HUES64 (cell line): ENCODE data around the gene ETV3.

Experiments used
- H3K27ac ChIP-seq: 2 replicates; pipeline ENCODE4 v1.7.0; 2013; ENCODE audit warnings: low read depth, low read length, inconsistent platforms
- H3K27me3 ChIP-seq: 2 replicates; pipeline ENCODE4 v1.6.1; 2013; ENCODE audit warnings: mild to moderate bottlenecking, low read length; ENCODE audit not compliant: insufficient read depth
- H3K36me3 ChIP-seq: 2 replicates; pipeline ENCODE4 v1.6.1; 2013; ENCODE audit warnings: mild to moderate bottlenecking, low read length; ENCODE audit not compliant: insufficient read depth
- H3K4me1 ChIP-seq: 2 replicates; pipeline ENCODE4 v1.6.1; 2013; ENCODE audit warnings: mild to moderate bottlenecking, low read length, moderate library complexity; ENCODE audit not compliant: insufficient read depth
- H3K4me3 ChIP-seq: 2 replicates; pipeline ENCODE4 v1.5.1; 2013; ENCODE audit warnings: mild to moderate bottlenecking, low read length, moderate library complexity
- H3K9ac ChIP-seq: 2 replicates; pipeline ENCODE4 v1.6.1; 2013; ENCODE audit warnings: mild to moderate bottlenecking, low read depth, low read length
- H3K9me3 ChIP-seq: 2 replicates; pipeline ENCODE4 v1.6.1; 2013; ENCODE audit warnings: low read depth, low read length; ENCODE audit not compliant: insufficient read depth
- WGBS: fragments of 150-250, 120-280 bp; methylation state at CpG from one replicate; pipeline ENCODE4 v1.1.7; 2013; ENCODE audit warnings: missing lambda C conversion rate; 5-methylcytosine and 5-hydroxymethylcytosine counted together

ETV3 gene

GRCh38 chr1:157087030-157087429 lies 51.2 kb downstream of the ETV3 start:
- no peaks in the 10 kb centered on the region for H3K27me3 ChIP-seq
- H3K36me3 ChIP-seq: no peaks in the 10 kb centered on the region
- no peaks in the 10 kb centered on the region for H3K9me3 ChIP-seq
- H3K9ac ChIP-seq: no peak overlapping the region
- WGBS: 91% methylated on average over 5 of the region's 5 CpGs
- no peak overlapping the region for H3K27ac ChIP-seq
- H3K4me1 ChIP-seq: peaks cover 6% of the 10 kb centered on the region; the same call in 1 of the 2 replicates
- H3K4me3 ChIP-seq: no peak overlapping the region

DNA sequence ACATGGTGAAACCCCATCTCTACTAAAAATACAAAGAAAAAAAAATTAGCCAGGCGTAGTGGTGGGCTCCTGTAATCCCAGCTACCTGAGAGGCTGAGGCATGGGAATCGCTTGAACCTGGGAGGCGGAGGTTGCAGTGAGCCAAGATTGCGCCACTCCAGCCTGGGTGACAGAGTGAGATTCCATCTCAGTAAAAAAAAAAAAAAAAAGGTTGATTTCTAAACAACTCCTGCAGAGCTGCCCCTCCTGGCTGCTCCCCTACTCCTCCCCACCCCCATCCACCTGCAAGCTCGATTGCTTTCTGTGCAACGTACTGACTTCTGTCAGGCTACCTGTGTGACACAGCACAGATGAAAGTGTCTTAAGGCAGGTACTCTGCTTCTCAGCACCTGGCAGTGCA lies 51.9 kb downstream of the ETV3 start:
- no peak overlapping the region for H3K27ac ChIP-seq
- no peaks in the 10 kb centered on the region for H3K36me3 ChIP-seq
- H3K4me3 ChIP-seq: no peak overlapping the region

DNA sequence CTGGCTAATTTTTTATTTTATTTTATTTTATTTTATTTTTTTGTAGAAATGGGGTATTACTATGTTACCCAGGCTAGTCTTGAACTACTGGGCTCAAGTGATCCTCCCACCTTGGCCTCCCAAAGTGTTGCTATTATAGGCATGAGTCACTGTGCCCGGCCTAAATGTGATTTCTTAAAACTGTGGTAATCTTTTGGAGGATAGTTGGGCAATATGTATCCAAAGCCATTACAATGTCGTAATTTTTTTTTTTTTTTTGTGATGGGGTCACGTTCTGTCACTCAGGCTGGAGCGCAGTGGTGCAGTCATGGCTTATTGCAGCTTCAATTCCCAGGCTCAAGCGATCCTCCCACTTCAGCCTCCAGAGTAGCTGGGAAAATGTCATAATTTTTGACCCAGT lies 52.8 kb downstream of the ETV3 start:
- peaks cover 10% of the 10 kb centered on the region for H3K4me1 ChIP-seq
- no peak overlapping the region for H3K9ac ChIP-seq
- H3K36me3 ChIP-seq: no peaks in the 10 kb centered on the region
- WGBS: 91% methylated on average over 5 of the region's 5 CpGs
- no peak overlapping the region for H3K4me3 ChIP-seq
- no peak overlapping the region for H3K27ac ChIP-seq
- no peaks in the 10 kb centered on the region for H3K27me3 ChIP-seq
- H3K9me3 ChIP-seq: no peaks in the 10 kb centered on the region

More for the DNA sequence above, 51.9 kb downstream of the ETV3 start:
- Histone ChIP-seq H3K9ac (no peak overlapping the region), H3K9me3 (no peaks in the 10 kb centered on the region), H3K4me1 (peaks cover 13% of the 10 kb centered on the region), H3K27me3 (no peaks in the 10 kb centered on the region)
- 70% methylated on average over 6 of the region's 6 CpGs for WGBS

DNA sequence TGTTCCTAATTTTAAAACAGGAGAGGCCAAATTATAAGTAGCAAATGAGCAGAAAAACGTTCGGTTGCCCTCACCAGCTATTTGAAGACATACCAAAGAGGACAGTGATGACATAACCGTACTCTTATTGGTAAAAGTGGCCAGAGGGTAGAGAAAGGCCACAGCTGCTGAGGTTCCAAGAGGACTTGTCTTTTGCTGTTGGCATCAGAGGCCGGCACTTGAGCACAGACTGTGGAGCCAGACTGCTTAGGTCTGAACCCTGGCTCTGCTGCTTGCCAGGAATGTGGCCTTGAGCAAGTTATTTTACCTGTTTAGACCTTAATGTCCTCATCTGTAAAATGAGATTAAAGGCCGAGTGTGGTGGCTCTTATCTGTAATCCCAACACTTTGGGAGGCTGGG lies 53.5 kb downstream of the ETV3 start:
- H3K36me3 ChIP-seq: no peaks in the 10 kb centered on the region
- no peaks in the 10 kb centered on the region for H3K27me3 ChIP-seq
- no peaks in the 10 kb centered on the region for H3K9me3 ChIP-seq
- peaks cover 8% of the 10 kb centered on the region for H3K4me1 ChIP-seq
- H3K4me3 ChIP-seq: no peak overlapping the region
- no peak overlapping the region for H3K27ac ChIP-seq
- no peak overlapping the region for H3K9ac ChIP-seq
- 92% methylated on average over 5 of the region's 5 CpGs for WGBS

- Histone ChIP-seq H3K4me3 (no peak overlapping the region), H3K27me3 (no peaks in the 10 kb centered on the region), H3K27ac (no peak overlapping the region), H3K4me1 (peaks cover 8% of the 10 kb centered on the region), H3K9ac (no peak overlapping the region), H3K36me3 (no peaks in the 10 kb centered on the region), H3K9me3 (no peaks in the 10 kb centered on the region)
- 67% methylated on average over 5 of the region's 5 CpGs for WGBS
These were observed 56.5 kb downstream of the ETV3 start for GRCh38 chr1:157081707-157082106.

DNA sequence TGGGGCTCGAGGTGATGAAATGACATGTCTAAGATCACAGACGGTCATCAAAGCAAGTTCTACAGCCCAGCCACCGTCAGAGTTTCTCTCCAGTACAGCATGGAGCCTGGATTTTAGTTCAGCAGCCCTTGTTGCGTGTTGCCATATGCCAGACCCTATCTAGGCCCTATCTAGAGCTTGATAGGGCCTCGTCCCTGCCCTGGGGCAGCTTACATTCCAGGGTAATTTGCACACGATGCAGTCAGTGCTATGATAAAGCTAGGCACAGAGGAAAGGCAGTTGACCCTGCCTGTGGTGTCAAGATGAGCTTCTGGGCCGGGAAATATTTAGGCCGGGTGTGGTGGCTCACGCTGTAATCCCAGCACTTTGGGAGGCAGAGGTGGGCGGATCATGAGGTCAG lies 57.5 kb downstream of the ETV3 start:
- Histone ChIP-seq H3K36me3 (no peaks in the 10 kb centered on the region), H3K4me3 (no peak overlapping the region), H3K27ac (no peak overlapping the region), H3K9ac (no peak overlapping the region), H3K9me3 (no peaks in the 10 kb centered on the region), H3K27me3 (no peaks in the 10 kb centered on the region), H3K4me1 (peaks cover 8% of the 10 kb centered on the region)
- 92% methylated on average over 10 of the region's 10 CpGs for WGBS

DNA sequence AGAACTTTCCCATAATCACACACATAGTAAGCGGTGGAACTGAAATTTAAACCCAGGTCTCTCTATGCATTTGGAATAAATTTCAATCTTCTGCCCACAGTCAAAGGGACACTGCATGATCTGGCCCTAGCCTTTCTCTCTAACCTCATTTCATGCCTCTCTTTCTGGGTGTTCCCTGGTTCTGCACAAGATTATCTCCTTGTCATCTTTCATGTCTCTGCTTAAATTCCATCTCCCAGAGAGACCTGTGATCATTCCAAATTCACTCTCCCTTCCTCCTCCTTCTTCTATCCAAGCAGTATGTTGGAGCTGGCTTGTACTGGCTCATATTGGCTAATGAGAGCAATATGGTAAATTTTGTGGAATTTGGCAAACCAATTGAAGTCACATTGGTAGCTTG lies 60.8 kb downstream of the ETV3 start:
- WGBS: 97% methylated on average over 1 of the region's 1 CpG

DNA sequence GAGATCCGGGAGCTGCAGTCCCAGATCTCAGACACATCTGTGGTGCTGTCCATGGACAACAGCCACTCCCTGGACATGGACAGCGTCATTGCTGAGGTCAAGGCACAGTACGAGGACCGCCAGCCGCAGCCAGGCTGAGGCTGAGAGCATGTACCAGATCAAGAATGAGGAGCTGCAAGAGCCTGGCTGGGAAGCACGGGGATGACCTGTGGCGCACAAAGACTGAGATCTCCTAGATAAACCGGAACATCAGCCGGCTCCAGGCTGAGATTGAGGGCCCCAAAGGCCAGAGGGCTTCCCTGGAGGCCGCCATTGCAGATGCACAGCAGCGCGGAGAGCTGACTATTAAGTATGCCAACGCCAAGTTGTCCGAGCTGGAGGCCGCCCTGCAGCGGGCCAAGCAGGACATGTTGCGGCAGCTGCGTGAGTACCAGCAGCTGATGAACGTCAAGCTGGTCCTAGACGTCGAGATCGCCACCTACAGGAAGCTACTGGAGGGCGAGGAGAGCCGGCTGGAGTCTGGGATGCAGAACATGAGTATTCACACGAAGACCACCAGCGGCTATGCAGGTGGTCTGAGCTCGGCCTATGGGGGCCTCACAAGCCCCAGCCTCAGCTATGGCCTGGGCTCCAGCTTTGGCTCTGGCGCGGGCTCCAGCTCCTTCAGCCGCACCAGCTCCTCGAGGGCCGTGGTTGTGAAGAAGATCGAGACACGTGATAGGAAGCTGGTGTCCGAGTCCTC lies 64.1 kb downstream of the ETV3 start:
- Histone ChIP-seq H3K4me3 (no peak overlapping the region), H3K9ac (no peak overlapping the region), H3K27me3 (no peaks in the 10 kb centered on the region), H3K9me3 (no peaks in the 10 kb centered on the region), H3K4me1 (peaks cover 7% of the 10 kb centered on the region; the same call in 1 of the 2 replicates), H3K27ac (no peak overlapping the region), H3K36me3 (no peaks in the 10 kb centered on the region)
- 47% methylated on average over 35 of the region's 35 CpGs for WGBS

More for the DNA sequence above, 60.8 kb downstream of the ETV3 start:
- no peaks in the 10 kb centered on the region for H3K9me3 ChIP-seq
- H3K4me3 ChIP-seq: no peak overlapping the region
- no peak overlapping the region for H3K27ac ChIP-seq
- no peaks in the 10 kb centered on the region for H3K36me3 ChIP-seq
- peaks cover 8% of the 10 kb centered on the region for H3K4me1 ChIP-seq
- H3K9ac ChIP-seq: no peak overlapping the region
- H3K27me3 ChIP-seq: no peaks in the 10 kb centered on the region
